GM06990 (cell line): ENCODE data around the gene VIPR2.

Experiments used
- DNase-seq: peaks from one replicate; pipeline ENCODE4 v3.0.0-alpha.2; 2011; ENCODE audit not compliant: insufficient read length; ENCODE audit errors: extremely low read depth
- H3K27me3 ChIP-seq: replicated peaks from 2 replicates; pipeline ENCODE4 v1.6.0; 2011; ENCODE audit warnings: low read length; ENCODE audit not compliant: control insufficient read depth, insufficient read depth
- H3K36me3 ChIP-seq: 2 replicates; pipeline ENCODE4 v1.5.1; 2011; ENCODE audit warnings: low read length; ENCODE audit not compliant: control insufficient read depth, insufficient read depth
- H3K4me3 ChIP-seq: replicated peaks from 2 replicates; pipeline ENCODE4 v1.5.1; 2011; ENCODE audit warnings: low read depth, mild to moderate bottlenecking, control low read depth, low read length
- CTCF ChIP-seq: IDR thresholded peaks from 2 replicates; pipeline ENCODE4 v1.5.1; 2011; ENCODE audit warnings: low read length, control low read depth, mild to moderate bottlenecking, inconsistent platforms; ENCODE audit not compliant: insufficient read depth, poor library complexity, severe bottlenecking

VIPR2 gene

DNA sequence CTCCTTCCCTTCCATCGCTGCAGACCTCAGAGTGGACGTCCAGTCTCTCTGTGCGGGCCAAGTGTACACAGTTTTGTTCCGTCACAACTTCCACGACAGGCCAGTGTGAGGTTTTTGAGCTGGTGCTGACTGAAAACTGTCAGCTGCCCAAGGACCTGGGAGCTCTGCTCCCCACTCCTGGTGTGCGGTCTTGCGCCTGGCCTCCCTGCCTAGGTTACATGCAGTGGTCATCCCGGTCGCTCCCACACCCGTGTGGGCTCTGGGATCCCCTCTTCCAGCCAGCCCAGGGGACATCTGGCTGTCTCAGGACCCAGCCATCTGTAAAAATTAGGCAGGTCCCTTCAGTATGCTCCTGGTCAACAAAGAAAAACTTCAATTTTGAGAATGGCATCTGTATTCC, 127.5 kb downstream of the VIPR2 start:
- no peak for DNase-seq
- no peak overlapping the region for H3K4me3 ChIP-seq
- no peaks in the 10 kb centered on the region for H3K36me3 ChIP-seq
- TF ChIP-seq CTCF: no peak
- no peaks in the 10 kb centered on the region for H3K27me3 ChIP-seq

- no peak for DNase-seq
- Histone ChIP-seq H3K4me3 (no peak overlapping the region), H3K36me3 (no peaks in the 10 kb centered on the region)
Measured at GRCh38 chr7:159016591-159016990, 128.1 kb downstream of the VIPR2 start.

DNA sequence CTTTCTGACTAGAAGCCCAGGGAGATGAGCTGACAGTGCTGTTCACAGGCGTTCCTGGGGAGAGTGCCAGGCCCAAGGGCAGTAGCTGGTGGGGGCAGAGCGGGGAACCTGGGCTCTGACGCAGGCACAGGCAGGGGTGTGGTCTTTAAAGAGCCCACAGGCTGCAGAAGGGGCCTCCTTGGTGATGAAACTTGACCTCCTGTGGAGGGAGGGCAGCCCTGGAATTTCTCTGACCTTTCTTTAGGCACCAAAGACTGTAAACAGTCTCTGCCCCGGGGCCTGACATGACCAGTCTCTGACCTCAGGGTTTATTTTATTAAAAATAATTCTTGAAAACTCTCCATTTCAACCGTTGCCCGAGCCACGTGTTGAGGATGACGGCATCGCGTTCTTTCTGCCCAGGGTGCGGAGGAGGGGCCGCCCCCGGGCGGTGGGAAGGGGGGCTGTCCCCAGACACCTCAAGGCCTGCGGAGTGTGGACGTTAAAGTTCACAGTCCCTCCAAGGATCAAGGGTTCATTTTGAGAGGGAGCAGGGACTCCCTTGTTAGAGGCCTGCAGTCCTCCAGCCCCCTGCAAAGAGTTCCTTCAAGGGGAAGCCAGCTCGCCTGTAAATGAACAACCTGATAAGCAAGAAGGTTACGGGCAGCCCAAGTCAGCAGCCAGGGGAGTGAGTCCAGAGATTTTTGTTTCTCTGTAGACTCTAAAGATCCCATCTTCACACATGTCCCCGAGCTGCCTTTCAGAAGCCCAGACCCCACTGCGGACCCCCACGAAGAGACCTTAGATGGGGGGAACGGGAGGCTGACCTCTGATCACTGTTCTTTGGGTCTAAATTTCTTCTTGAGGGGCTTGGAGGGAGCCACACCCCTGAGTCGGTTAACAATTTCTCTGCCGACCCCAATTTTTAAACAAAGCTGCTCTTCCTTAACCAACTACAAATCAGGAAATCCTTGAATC, 128.9 kb downstream of the VIPR2 start:
- DNase-seq: no peak
- no peaks in the 10 kb centered on the region for H3K36me3 ChIP-seq

More at GRCh38 chr7:159016591-159016990, 128.1 kb downstream of the VIPR2 start:
- no peak for TF ChIP-seq CTCF
- no peaks in the 10 kb centered on the region for H3K27me3 ChIP-seq

GRCh38 chr7:159015081-159015453, 129.6 kb downstream of the VIPR2 start:
- H3K27me3 ChIP-seq: no peaks in the 10 kb centered on the region
- DNase-seq: no peak
- no peak overlapping the region for H3K4me3 ChIP-seq
- TF ChIP-seq CTCF: no peak
- no peaks in the 10 kb centered on the region for H3K36me3 ChIP-seq

More for the DNA sequence above, 128.9 kb downstream of the VIPR2 start:
- no peak overlapping the region for H3K4me3 ChIP-seq
- no peaks in the 10 kb centered on the region for H3K27me3 ChIP-seq
- no peak for TF ChIP-seq CTCF

GRCh38 chr7:159014297-159015062, 130.2 kb downstream of the VIPR2 start:
- no peak for TF ChIP-seq CTCF
- DNase-seq: no peak
- H3K27me3 ChIP-seq: no peaks in the 10 kb centered on the region
- H3K36me3 ChIP-seq: no peaks in the 10 kb centered on the region
- H3K4me3 ChIP-seq: no peak overlapping the region
